Measurements from ENCODE around the gene RHOB.

DNA sequence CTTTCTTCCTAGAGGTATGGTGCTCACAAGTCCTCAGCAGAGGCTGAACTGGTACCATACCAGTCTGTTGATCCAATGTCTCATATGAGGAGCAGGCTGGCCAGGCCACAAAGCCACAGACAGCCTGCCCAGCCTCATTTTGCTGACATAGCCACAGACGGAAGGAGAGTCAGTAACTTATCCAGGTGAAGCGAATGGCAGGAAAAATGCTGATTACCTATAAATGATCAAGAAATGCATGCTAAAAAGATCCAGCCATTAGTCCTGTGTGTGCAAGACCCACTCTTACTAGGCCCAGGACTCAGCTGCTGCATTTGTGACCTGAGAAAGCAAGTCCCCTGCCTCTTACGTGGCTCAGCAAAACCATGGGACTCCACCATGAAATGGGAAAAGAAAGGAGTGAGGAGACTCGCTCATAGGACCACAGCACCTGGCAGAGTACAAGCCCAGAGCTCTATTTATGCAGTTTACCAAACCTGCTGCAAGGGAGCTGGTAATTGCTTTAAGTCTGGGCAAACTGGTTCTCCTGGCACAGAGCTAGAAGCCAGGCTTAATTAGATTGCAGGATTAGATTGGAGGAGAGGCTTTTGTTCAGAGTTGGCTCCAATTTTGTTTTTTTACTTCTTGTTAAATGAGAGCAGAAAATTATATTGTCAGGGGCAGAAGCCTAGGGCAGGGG, 19.0 kb downstream of the RHOB start:
- TF ChIP-seq, protein P1, sequence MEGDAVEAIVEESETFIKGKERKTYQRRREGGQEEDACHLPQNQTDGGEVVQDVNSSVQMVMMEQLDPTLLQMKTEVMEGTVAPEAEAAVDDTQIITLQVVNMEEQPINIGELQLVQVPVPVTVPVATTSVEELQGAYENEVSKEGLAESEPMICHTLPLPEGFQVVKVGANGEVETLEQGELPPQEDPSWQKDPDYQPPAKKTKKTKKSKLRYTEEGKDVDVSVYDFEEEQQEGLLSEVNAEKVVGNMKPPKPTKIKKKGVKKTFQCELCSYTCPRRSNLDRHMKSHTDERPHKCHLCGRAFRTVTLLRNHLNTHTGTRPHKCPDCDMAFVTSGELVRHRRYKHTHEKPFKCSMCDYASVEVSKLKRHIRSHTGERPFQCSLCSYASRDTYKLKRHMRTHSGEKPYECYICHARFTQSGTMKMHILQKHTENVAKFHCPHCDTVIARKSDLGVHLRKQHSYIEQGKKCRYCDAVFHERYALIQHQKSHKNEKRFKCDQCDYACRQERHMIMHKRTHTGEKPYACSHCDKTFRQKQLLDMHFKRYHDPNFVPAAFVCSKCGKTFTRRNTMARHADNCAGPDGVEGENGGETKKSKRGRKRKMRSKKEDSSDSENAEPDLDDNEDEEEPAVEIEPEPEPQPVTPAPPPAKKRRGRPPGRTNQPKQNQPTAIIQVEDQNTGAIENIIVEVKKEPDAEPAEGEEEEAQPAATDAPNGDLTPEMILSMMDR (IDR thresholded peaks at IDR 0.05; ENCODE audit: poor library complexity): no peak
- TF ChIP-seq EZH2 (IDR thresholded peaks at IDR 0.05; ENCODE audit: borderline replicate concordance) (no peak), EZH2phosphoT487 (IDR thresholded peaks at IDR 0.05; ENCODE audit: low read depth, severe bottlenecking, unreplicated experiment) (no peak)

Data from hepatocyte (in vitro differentiated cells).